Measurements from ENCODE around the gene PPIL6. TPM values are rescaled to one million over a fixed set of nuclear protein-coding genes. Genes with fewer than 3 reads are reported as not detected.
"Not testable (repeated sequence)": the region's sequence is repeated elsewhere in the genome, so short reads cannot be mapped to it uniquely, and the experiment has no call there.

The PPIL6 gene
- total and polyA plus RNA-seq, 4 donors, result 0.17 to 0.51 (median 0.30) TPM

- no peak for TF ChIP-seq REST (IDR thresholded peaks at IDR 0.05)
- TF ChIP-seq FOXA2 (IDR thresholded peaks at IDR 0.05), result no peak
- TF ChIP-seq RXRA (IDR thresholded peaks at IDR 0.05), result no peak
- TF ChIP-seq GABPA (IDR thresholded peaks at IDR 0.05 in 1 of 2, conservative IDR thresholded peaks at IDR 0.05 in 1 of 2), result no peak
- TF ChIP-seq MAX (IDR thresholded peaks at IDR 0.05), result no peak
Observed at GRCh38 chr6:109465772-109466171, 25.3 kb upstream of the PPIL6 start (continued).

GRCh38 chr6:109461733-109462526 is 21.5 kb upstream of the PPIL6 start:
- no peak for TF ChIP-seq NR2F2 (IDR thresholded peaks at IDR 0.05)
- TF ChIP-seq EGR1 (IDR thresholded peaks at IDR 0.05; ENCODE audit: low read depth in 2 of 2), result no peak
- TF ChIP-seq TAF1 (conservative IDR thresholded peaks at IDR 0.05), result no peak
- TF ChIP-seq MAX (IDR thresholded peaks at IDR 0.05), result no peak
- TF ChIP-seq RAD21 (IDR thresholded peaks at IDR 0.05), result no peak
- TF ChIP-seq SP1 (IDR thresholded peaks at IDR 0.05), result no peak
- no peak for TF ChIP-seq JUND (IDR thresholded peaks at IDR 0.05)
- TF ChIP-seq GABPA (IDR thresholded peaks at IDR 0.05 in 1 of 2, conservative IDR thresholded peaks at IDR 0.05 in 1 of 2), result no peak
- TF ChIP-seq FOXA1 (IDR thresholded peaks at IDR 0.05), result no peak
- no peak for TF ChIP-seq FOXA2 (IDR thresholded peaks at IDR 0.05)
- TF ChIP-seq HNF4G (IDR thresholded peaks at IDR 0.05), result no peak
- no peak for TF ChIP-seq ZBTB33 (IDR thresholded peaks at IDR 0.05)
- TF ChIP-seq CTCF (IDR thresholded peaks at IDR 0.05; ENCODE audit: low read depth, low read length, missing input control), result no peak
- TF ChIP-seq ATF3 (IDR thresholded peaks at IDR 0.05), result no peak
- WGBS, result 84% methylated on average over 1 of the region's 1 CpG

GRCh38 chr6:109461205-109461604 is 20.8 kb upstream of the PPIL6 start:
- not testable (repeated sequence) for DNase-seq (ENCODE audit: low spot score); H3K27ac ChIP-seq (ENCODE audit: low read depth in 1 of 2, low read length in 2 of 2); H3K9ac ChIP-seq (ENCODE audit: low read depth in 1 of 2, low read length in 2 of 2); H3K4me1 ChIP-seq (ENCODE audit: control insufficient read depth in 4 of 4, insufficient read depth in 4 of 4, low read length in 3 of 4); H3K4me3 ChIP-seq (ENCODE audit: low read depth in 1 of 3, low read length in 3 of 3); H3K9me3 ChIP-seq (ENCODE audit: control insufficient read depth in 4 of 4, low read length in 3 of 4); H3K27me3 ChIP-seq (ENCODE audit: control insufficient read depth in 4 of 4, insufficient read depth in 4 of 4, low read length in 3 of 4)
- WGBS, result 100% methylated on average over 1 of the region's 1 CpG
- H3K36me3 ChIP-seq (ENCODE audit: control insufficient read depth in 4 of 4, insufficient read depth in 3 of 4, low read depth in 1 of 4, low read length in 3 of 4), result peaks cover 0 to 25% (median 17%) of the 10 kb centered on the region in 4 donors

More at GRCh38 chr6:109461733-109462526, 21.5 kb upstream of the PPIL6 start:
- Histone ChIP-seq H3K27me3 (ENCODE audit: control insufficient read depth in 4 of 4, insufficient read depth in 4 of 4, low read length in 3 of 4) (no peaks in the 10 kb centered on the region), H3K4me1 (ENCODE audit: control insufficient read depth in 4 of 4, insufficient read depth in 4 of 4, low read length in 3 of 4) (peaks cover 0 to 1% (median under 1%) of the 10 kb centered on the region in 4 donors), H3K9ac (ENCODE audit: low read depth in 1 of 2, low read length in 2 of 2) (no peak overlapping the region), H3K27ac (ENCODE audit: low read depth in 1 of 2, low read length in 2 of 2) (no peak overlapping the region), H3K9me3 (ENCODE audit: control insufficient read depth in 4 of 4, low read length in 3 of 4) (no peaks in the 10 kb centered on the region), H3K36me3 (ENCODE audit: control insufficient read depth in 4 of 4, insufficient read depth in 3 of 4, low read depth in 1 of 4, low read length in 3 of 4) (peaks cover 0 to 29% (median 22%) of the 10 kb centered on the region in 4 donors), H3K4me3 (ENCODE audit: low read depth in 1 of 3, low read length in 3 of 3) (no peak overlapping the region)
- no peak for DNase-seq (ENCODE audit: low spot score)
